OCI-LY1 (cell line): ENCODE results near the gene PCGF3.

Source experiments
- H2AFZ ChIP-seq: fragments of 200-600 bp; sonication (generic), shearing (Covaris generic); 2 replicates; pipeline ENCODE4 v1.6.0; 2014; ENCODE audit warnings: antibody characterized with exemption, mild to moderate bottlenecking, low read length
- H3F3A ChIP-seq: fragments of 200-600 bp; sonication (generic), shearing (Covaris generic); 2 replicates; pipeline ENCODE4 v1.6.0; 2014; ENCODE audit warnings: mild to moderate bottlenecking, antibody characterized with exemption, low read length, moderate library complexity; ENCODE audit not compliant: insufficient read depth
- H3K27ac ChIP-seq: fragments of 200-600 bp; sonication (generic); 2 replicates; pipeline ENCODE4 v1.5.1; 2014; ENCODE audit warnings: low read length, mixed run types, mild to moderate bottlenecking, low read depth; ENCODE audit not compliant: poor library complexity, severe bottlenecking
- H3K27me3 ChIP-seq: fragments of 200-600 bp; sonication (generic); 2 replicates; pipeline ENCODE4 v1.6.0; 2014; ENCODE audit warnings: antibody characterized with exemption, mild to moderate bottlenecking, low read length, moderate library complexity; ENCODE audit not compliant: insufficient read depth
- H3K36me3 ChIP-seq: fragments of 200-600 bp; sonication (generic); 2 replicates; pipeline ENCODE4 v1.6.1; 2014; ENCODE audit warnings: mild to moderate bottlenecking, antibody characterized with exemption, low read length, moderate library complexity, mixed read lengths; ENCODE audit not compliant: insufficient read depth
- H3K4me1 ChIP-seq: fragments of 200-600 bp; sonication (generic); 2 replicates; pipeline ENCODE4 v1.5.1; 2014; ENCODE audit warnings: mild to moderate bottlenecking, low read length, moderate library complexity; ENCODE audit not compliant: insufficient read depth, severe bottlenecking
- H3K4me2 ChIP-seq: fragments of 200-600 bp; sonication (generic), shearing (Covaris generic); 2 replicates; pipeline ENCODE4 v1.6.1; 2014; ENCODE audit warnings: low read length
- H3K4me3 ChIP-seq: fragments of 200-600 bp; sonication (generic); 2 replicates; pipeline ENCODE4 v1.5.1; 2014; ENCODE audit warnings: low read length, low read depth, mild to moderate bottlenecking, mixed read lengths; ENCODE audit not compliant: poor library complexity, severe bottlenecking
- H3K79me2 ChIP-seq: fragments of 200-600 bp; shearing (Covaris generic); 2 replicates; pipeline ENCODE4 v1.6.1; 2016; ENCODE audit warnings: mixed run types, low read length, mixed read lengths; ENCODE audit not compliant: insufficient read depth
- H3K9ac ChIP-seq: fragments of 200-600 bp; sonication (generic), shearing (Covaris generic); 2 replicates; pipeline ENCODE4 v1.6.1; 2014; ENCODE audit warnings: mild to moderate bottlenecking, low read length, mixed read lengths
- H3K9me2 ChIP-seq: fragments of 200-600 bp; sonication (generic), shearing (Covaris generic); 2 replicates; pipeline ENCODE4 v1.6.1; 2014; ENCODE audit warnings: low read depth, mild to moderate bottlenecking, low read length, mixed read lengths
- H3K9me3 ChIP-seq: fragments of 200-600 bp; shearing (Covaris generic); 2 replicates; pipeline ENCODE4 v1.6.1; 2014; ENCODE audit warnings: low read length, mixed read lengths
- H4K20me1 ChIP-seq: fragments of 200-600 bp; sonication (generic), shearing (Covaris generic); 2 replicates; pipeline ENCODE4 v1.6.0; 2016; ENCODE audit warnings: mild to moderate bottlenecking, low read length; ENCODE audit not compliant: insufficient read depth
- EZH2 ChIP-seq: fragments of 200-600 bp; sonication (generic), shearing (Covaris generic); IDR thresholded peaks from 2 replicates; pipeline ENCODE4 v1.8.0; 2017; ENCODE audit warnings: borderline replicate concordance, mixed run types, mild to moderate bottlenecking, antibody characterized with exemption, low read length, moderate library complexity, mixed read lengths
- TF ChIP-seq, protein P1 (sequence below): fragments of 200-600 bp; sonication (generic), shearing (Covaris generic); IDR thresholded peaks from 2 replicates; pipeline ENCODE4 v1.5.1; 2017; ENCODE audit warnings: mild to moderate bottlenecking, antibody characterized with exemption, low read length, moderate library complexity, mixed read lengths

Gene PCGF3

DNA sequence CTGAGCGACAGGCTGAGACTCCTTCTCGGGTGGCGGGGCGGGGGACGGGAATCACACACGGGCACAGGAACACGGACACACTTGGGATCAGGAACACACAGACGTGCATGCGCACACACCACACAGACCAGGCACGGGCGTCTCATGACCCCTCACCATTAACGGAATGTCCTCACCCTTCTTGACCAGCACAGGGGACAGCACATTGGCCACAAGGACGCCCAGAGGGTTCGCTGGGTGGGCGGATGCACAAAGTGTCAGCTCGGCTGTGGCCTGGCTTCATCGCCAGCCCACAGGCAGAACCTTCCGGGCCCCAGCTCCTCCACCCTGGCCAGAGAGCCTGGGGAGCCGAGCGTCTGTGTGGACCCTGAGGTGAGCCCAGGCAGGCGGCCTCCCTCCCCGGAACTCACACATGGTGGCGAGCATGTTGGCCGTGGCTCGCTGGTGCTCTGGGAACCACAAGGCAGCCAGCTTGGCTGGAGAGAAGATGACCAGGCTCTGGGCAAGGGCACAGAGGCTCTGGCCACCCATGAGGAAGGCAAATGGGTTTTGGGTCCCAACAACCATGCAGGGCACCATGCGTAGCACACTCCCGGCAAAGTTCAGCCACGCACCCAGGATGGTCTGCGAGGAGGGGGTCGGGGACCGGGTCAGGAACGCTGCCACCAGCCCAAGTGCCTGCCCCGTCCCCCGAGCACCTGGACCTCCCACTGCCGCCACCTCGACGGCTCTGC is 19.8 kb upstream of the PCGF3 start:
- Histone ChIP-seq H3K9ac (no peak overlapping the region), H4K20me1 (no peaks in the 10 kb centered on the region), H2AFZ (no peak overlapping the region), H3K27me3 (no peaks in the 10 kb centered on the region; the same call in 1 of the 2 replicates), H3K4me2 (no peak overlapping the region), H3K79me2 (no peaks in the 10 kb centered on the region), H3K9me3 (no peaks in the 10 kb centered on the region), H3K36me3 (no peaks in the 10 kb centered on the region), H3K4me3 (no peak overlapping the region), H3K4me1 (peaks cover 6% of the 10 kb centered on the region), H3K9me2 (no peaks in the 10 kb centered on the region), H3F3A (no peaks in the 10 kb centered on the region), H3K27ac (no peak overlapping the region)
- no peak for TF ChIP-seq EZH2
- TF ChIP-seq, protein P1, sequence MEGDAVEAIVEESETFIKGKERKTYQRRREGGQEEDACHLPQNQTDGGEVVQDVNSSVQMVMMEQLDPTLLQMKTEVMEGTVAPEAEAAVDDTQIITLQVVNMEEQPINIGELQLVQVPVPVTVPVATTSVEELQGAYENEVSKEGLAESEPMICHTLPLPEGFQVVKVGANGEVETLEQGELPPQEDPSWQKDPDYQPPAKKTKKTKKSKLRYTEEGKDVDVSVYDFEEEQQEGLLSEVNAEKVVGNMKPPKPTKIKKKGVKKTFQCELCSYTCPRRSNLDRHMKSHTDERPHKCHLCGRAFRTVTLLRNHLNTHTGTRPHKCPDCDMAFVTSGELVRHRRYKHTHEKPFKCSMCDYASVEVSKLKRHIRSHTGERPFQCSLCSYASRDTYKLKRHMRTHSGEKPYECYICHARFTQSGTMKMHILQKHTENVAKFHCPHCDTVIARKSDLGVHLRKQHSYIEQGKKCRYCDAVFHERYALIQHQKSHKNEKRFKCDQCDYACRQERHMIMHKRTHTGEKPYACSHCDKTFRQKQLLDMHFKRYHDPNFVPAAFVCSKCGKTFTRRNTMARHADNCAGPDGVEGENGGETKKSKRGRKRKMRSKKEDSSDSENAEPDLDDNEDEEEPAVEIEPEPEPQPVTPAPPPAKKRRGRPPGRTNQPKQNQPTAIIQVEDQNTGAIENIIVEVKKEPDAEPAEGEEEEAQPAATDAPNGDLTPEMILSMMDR: no peak

GRCh38 chr4:686413-687040 is 19.1 kb upstream of the PCGF3 start:
- Histone ChIP-seq H3F3A (no peaks in the 10 kb centered on the region), H3K9me2 (no peaks in the 10 kb centered on the region), H3K9me3 (no peaks in the 10 kb centered on the region), H3K27ac (no peak overlapping the region), H4K20me1 (no peaks in the 10 kb centered on the region), H3K9ac (no peak overlapping the region), H3K36me3 (no peaks in the 10 kb centered on the region), H3K4me2 (no peak overlapping the region), H3K79me2 (no peaks in the 10 kb centered on the region), H3K4me3 (no peak overlapping the region), H2AFZ (no peak overlapping the region), H3K27me3 (no peaks in the 10 kb centered on the region; the same call in 1 of the 2 replicates), H3K4me1 (peaks cover 6% of the 10 kb centered on the region)
- TF ChIP-seq, protein P1: no peak
- no peak for TF ChIP-seq EZH2

DNA sequence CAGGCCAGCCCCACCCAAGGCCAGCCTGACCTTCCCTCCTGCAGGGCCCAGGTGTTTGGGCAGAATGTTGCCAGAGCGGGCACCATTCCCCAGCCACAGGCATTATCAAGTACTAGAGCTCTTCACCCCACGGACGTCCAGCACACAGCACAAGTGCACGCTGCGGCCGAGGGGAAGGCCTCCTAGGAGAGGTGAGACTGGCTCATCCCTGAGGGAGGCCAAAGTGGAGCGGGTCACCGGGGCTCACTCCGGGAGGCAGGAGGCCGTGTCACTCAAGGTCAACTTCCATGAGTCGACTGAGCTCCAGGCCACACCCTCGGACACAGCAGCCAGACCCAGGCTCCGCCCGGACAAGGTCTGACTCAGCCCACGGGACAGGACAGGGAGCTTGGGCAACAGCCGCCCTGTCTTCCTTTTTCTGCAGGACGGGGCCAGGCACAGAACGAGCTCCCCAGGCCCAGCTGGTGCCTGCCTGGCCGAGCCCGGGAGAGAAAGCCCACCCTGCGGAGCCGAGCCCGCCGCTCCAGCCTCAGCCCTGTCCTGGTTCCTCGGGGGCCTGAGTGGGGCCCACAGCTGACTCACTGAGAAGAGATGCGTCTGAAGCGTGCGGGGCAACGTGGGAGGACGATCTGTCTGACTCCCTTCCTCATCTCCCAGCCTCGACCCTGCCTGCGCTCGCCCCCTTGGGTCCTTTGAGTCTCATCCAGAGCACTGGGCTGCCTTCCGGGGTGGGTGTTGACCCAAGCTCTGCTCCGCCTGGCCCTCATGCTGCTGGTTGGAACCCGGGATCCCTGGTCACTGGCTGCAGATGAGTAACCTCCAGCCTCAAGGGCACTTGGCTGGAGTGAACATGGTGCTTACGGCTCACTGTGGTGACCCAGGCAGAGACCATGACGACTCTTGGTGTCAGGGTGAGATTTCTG is 18.3 kb upstream of the PCGF3 start:
- no peak overlapping the region for H3K27ac ChIP-seq
- H3K4me3 ChIP-seq: no peak overlapping the region

More for the DNA sequence above, 18.3 kb upstream of the PCGF3 start:
- no peak overlapping the region for H3K4me2 ChIP-seq
- H3K9me3 ChIP-seq: no peaks in the 10 kb centered on the region
- H3K36me3 ChIP-seq: no peaks in the 10 kb centered on the region
- H3F3A ChIP-seq: no peaks in the 10 kb centered on the region
- TF ChIP-seq, protein P1: no peak
- no peak for TF ChIP-seq EZH2
- no peaks in the 10 kb centered on the region; the same call in 1 of the 2 replicates for H3K27me3 ChIP-seq
- H4K20me1 ChIP-seq: no peaks in the 10 kb centered on the region
- no peak overlapping the region for H2AFZ ChIP-seq
- H3K79me2 ChIP-seq: no peaks in the 10 kb centered on the region
- H3K4me1 ChIP-seq: no peaks in the 10 kb centered on the region
- H3K9ac ChIP-seq: no peak overlapping the region
- H3K9me2 ChIP-seq: no peaks in the 10 kb centered on the region
